Measurements from ENCODE around the gene TBC1D19.

- TF ChIP-seq EZH2 (IDR thresholded peaks at IDR 0.05; ENCODE audit: borderline replicate concordance, low read length): no peak
- TF ChIP-seq CTCF (conservative IDR thresholded peaks at IDR 0.05 in 1 of 2, IDR thresholded peaks at IDR 0.05 in 1 of 2; ENCODE audit: extremely low read depth in 1 of 2, insufficient read depth in 1 of 2, low read depth in 1 of 2, low read length in 2 of 2): no peak
These were observed 123.5 kb downstream of the TBC1D19 start for GRCh38 chr4:26707342-26707741.
